Endothelial cell of umbilical vein (primary cell): Measurements from ENCODE around the gene BRICD5. TPM values are rescaled to one million over a fixed set of nuclear protein-coding genes. Genes with fewer than 3 reads are reported as not detected.

Source experiments
- BruUV-seq: library from RNA; stranded (reverse); fragments of 400-500 nt; replicated peaks from 2 replicates; lab custom pipeline; 2021; lab: Mats Ljungman, UMichigan
- CTCF ChIA-PET: fragments of 300-600, 350-600 bp; sonication (Branson Sonifier 250); formaldehyde crosslinking; loops from one replicate; lab custom pipeline; 2021; ENCODE audit warnings: antibody characterized with exemption, inconsistent platforms; lab: Charles Lee
- POLR2A ChIA-PET: fragments of 300-600, 350-600 bp; sonication (Branson Sonifier 250); formaldehyde crosslinking; loops from one replicate; lab custom pipeline; 2021; ENCODE audit warnings: antibody characterized with exemption, inconsistent platforms; lab: Charles Lee
- DNase-seq: peaks from one replicate; pipeline ENCODE4 v3.0.0-alpha.2; 2011; ENCODE audit warnings: low read depth, low spot score
- FAIRE-seq: peaks from 2 replicates; lab custom pipeline; 2011; peaks lifted over from hg19 to GRCh38; lab: Jason Lieb, UNC
- H2AFZ ChIP-seq: 2 replicates; pipeline ENCODE4 v1.6.0; 2012; ENCODE audit warnings: low read depth, low read length, control low read depth, inconsistent platforms
- H3K27ac ChIP-seq: 2 replicates; pipeline ENCODE4 v1.5.1; 2011; ENCODE audit warnings: low read depth, mild to moderate bottlenecking, control low read depth, low read length, moderate library complexity; ENCODE audit not compliant: insufficient read depth
- H3K27me3 ChIP-seq, 2 experiments: 2 replicates each; pipeline versions ENCODE4 v1.6.0 to v1.6.1; 2011; ENCODE audit warnings: low read length in 2 of 2, mixed read lengths in 1 of 2; ENCODE audit not compliant: control insufficient read depth in 2 of 2, insufficient read depth in 2 of 2
- H3K36me3 ChIP-seq, 2 experiments: 2 replicates in 1 of 2; 3 replicates in 1 of 2; pipeline ENCODE4 v1.5.1; 2011; ENCODE audit warnings: low read length in 2 of 2, mild to moderate bottlenecking in 1 of 2, moderate library complexity in 1 of 2; ENCODE audit not compliant: control insufficient read depth in 2 of 2, insufficient read depth in 2 of 2; ENCODE audit errors: extremely low read depth in 1 of 2
- H3K4me1 ChIP-seq: 3 replicates; pipeline ENCODE4 v1.5.1; 2011; ENCODE audit warnings: mild to moderate bottlenecking, low read length; ENCODE audit not compliant: control insufficient read depth, insufficient read depth; ENCODE audit errors: extremely low read depth
- H3K4me2 ChIP-seq: 2 replicates; pipeline ENCODE4 v1.6.1; 2011; ENCODE audit warnings: low read length, control low read depth, mixed read lengths; ENCODE audit not compliant: insufficient read depth
- H3K4me3 ChIP-seq, 3 experiments: fragments of 200-600 bp in 1 of 3; sonication (generic), shearing (Covaris generic) in 1 of 3; replicated peaks in 1 of 3; 2 replicates each; pipeline ENCODE4 v1.5.1; 2011 to 2016; ENCODE audit warnings: control low read depth in 3 of 3, low read length in 3 of 3, mild to moderate bottlenecking in 2 of 3, inconsistent platforms in 1 of 3, low read depth in 1 of 3, moderate library complexity in 1 of 3; ENCODE audit not compliant: insufficient read depth in 1 of 3
- H3K79me2 ChIP-seq: 2 replicates; pipeline ENCODE4 v1.6.0; 2012; ENCODE audit warnings: low read length, inconsistent platforms; ENCODE audit not compliant: control insufficient read depth, insufficient read depth
- H3K9ac ChIP-seq: replicated peaks from 2 replicates; pipeline ENCODE3; 2011; ENCODE audit warnings: low read length, control low read depth; ENCODE audit not compliant: insufficient read depth; ENCODE audit errors: extremely low read depth
- H3K9me1 ChIP-seq: replicated peaks from 3 replicates; pipeline ENCODE4 v1.6.0; 2011; ENCODE audit warnings: mild to moderate bottlenecking, low read length; ENCODE audit not compliant: control insufficient read depth, insufficient read depth; ENCODE audit errors: extremely low read depth
- H3K9me3 ChIP-seq: replicated peaks from 2 replicates; pipeline ENCODE4 v1.5.1; 2012; ENCODE audit warnings: low read length, inconsistent platforms; ENCODE audit not compliant: control insufficient read depth, insufficient read depth
- H4K20me1 ChIP-seq: replicated peaks from 2 replicates; pipeline ENCODE3; 2011; ENCODE audit warnings: mild to moderate bottlenecking, low read length; ENCODE audit not compliant: control insufficient read depth, insufficient read depth; ENCODE audit errors: extremely low read depth
- EZH2 ChIP-seq: IDR thresholded peaks from 2 replicates; pipeline ENCODE4 v1.6.1; 2012; ENCODE audit warnings: borderline replicate concordance, low read depth, mild to moderate bottlenecking, moderate library complexity, low read length, inconsistent platforms; ENCODE audit not compliant: severe bottlenecking
- FOS ChIP-seq: IDR thresholded peaks from 2 replicates; pipeline ENCODE4 v1.6.1; 2011; ENCODE audit warnings: mild to moderate bottlenecking, low read length, moderate library complexity, borderline replicate concordance; ENCODE audit not compliant: insufficient read depth
- GATA2 ChIP-seq: IDR thresholded peaks from 2 replicates; pipeline ENCODE4 v1.7.0; 2011; ENCODE audit warnings: low read depth, mild to moderate bottlenecking, moderate library complexity, mixed read lengths, low read length; ENCODE audit not compliant: insufficient read length, insufficient read depth
- JUN ChIP-seq: IDR thresholded peaks from 2 replicates; pipeline ENCODE4 v1.6.1; 2011; ENCODE audit warnings: borderline replicate concordance, low read depth; ENCODE audit not compliant: insufficient read length, insufficient read depth
- MYC ChIP-seq: IDR thresholded peaks from one replicate; pipeline ENCODE4 v1.6.1; 2011; ENCODE audit warnings: mild to moderate bottlenecking, low read depth, low read length
- POLR2A ChIP-seq: IDR thresholded peaks from 2 replicates; pipeline ENCODE4 v1.6.1; 2012; ENCODE audit warnings: low read depth, mild to moderate bottlenecking, control low read depth, low read length
- POLR2AphosphoS5 ChIP-seq: IDR thresholded peaks from 2 replicates; pipeline ENCODE4 v1.6.1; 2012; ENCODE audit warnings: low read depth, mild to moderate bottlenecking, control low read depth, low read length, moderate library complexity; ENCODE audit not compliant: insufficient read depth
- dilution Hi-C: fragments of 300-500 bp; cut with MboI; formaldehyde crosslinking; loops from one replicate; pipeline ENCODE4 v1.15.0; 2019; ENCODE audit warnings: low sequenced_read_pairs; ENCODE audit not compliant: extremely low pct_ligation_motif_present
- intact Hi-C: fragments of 100-400 bp; cut with micrococcal nuclease; formaldehyde crosslinking; loops from one replicate; pipeline ENCODE4 v1.10.0; 2022
- polyA plus RNA-seq, 4 experiments: library from polyadenylated mRNA; depleted of rRNA in 3 of 4; stranded (reverse) in 3 of 4; unstranded in 1 of 4; fragments of >200 nt; gene quantifications; 2 replicates each; pipeline versions ENCODE4 v1.2.1 to v1.2.3, GENCODE V29; 2011 to 2012; ENCODE audit warnings: missing spikeins in 1 of 4
- total RNA-seq: library from RNA; stranded (reverse); gene quantifications from 2 replicates; pipeline ENCODE4 v1.2.3, GENCODE V29; 2021
- TF ChIP-seq, protein P1 (sequence below): IDR thresholded peaks from 2 replicates; pipeline ENCODE4 v1.6.1; 2011; ENCODE audit not compliant: insufficient read depth, insufficient read length
- TF ChIP-seq, protein P2 (sequence below), 2 donors: IDR thresholded peaks; 1 replicate in 1 of 2; 2 replicates in 1 of 2; pipeline ENCODE4 v1.5.1; 2011; ENCODE audit warnings: low read length in 2 of 2, mild to moderate bottlenecking in 2 of 2, moderate library complexity in 2 of 2, control low read depth in 1 of 2, inconsistent platforms in 1 of 2, low read depth in 1 of 2; ENCODE audit not compliant: insufficient read depth in 1 of 2; ENCODE audit errors: extremely low read depth in 1 of 2

The BRICD5 gene
- total and polyA plus RNA-seq, 2 donors (not counting 3 experiments of a cell fraction or from before 2014, with no cell fraction given) = 5.6 to 8.4 TPM

DNA sequence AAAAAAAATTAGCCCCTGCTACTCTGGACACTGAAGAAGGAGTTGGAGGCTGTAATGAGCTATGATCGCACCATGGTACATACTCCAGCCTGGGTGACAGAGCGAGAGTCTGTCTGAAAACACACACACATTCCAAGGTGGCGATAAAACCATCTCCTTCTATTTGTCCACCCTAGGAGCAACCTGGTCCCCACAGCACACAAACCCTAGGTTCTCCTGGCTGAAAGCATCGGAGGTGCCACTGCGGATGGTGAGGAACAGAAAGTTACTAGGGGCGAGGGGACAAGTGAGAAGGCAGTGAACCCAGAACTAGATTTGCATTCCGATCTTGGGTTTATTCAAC lies 42.1 kb upstream of the BRICD5 start:
- dilution Hi-C loops (no loop called here), intact Hi-C loops (loop anchor here (5.0 kb wide), 1 partner anchor 55 kb away; the partner anchor contains the start of gene CASKIN1)
- no TSS peak for BruUV-seq
- Histone ChIP-seq H3K9me3 (no peaks in the 10 kb centered on the region), H3K9me1 (no peaks in the 10 kb centered on the region), H2AFZ (no peak overlapping the region), H3K27ac (no peak overlapping the region), H3K4me2 (no peak overlapping the region), H3K27me3 (no peaks in the 10 kb centered on the region), H4K20me1 (no peaks in the 10 kb centered on the region), H3K9ac (no peak overlapping the region), H3K4me3 (no peak overlapping the region), H3K36me3 (peaks cover 23 to 27% of the 10 kb centered on the region in 2 experiments), H3K79me2 (peaks cover 19% of the 10 kb centered on the region), H3K4me1 (peaks cover 13% of the 10 kb centered on the region)
- ChIA-PET POLR2A (interaction anchor here (1.9 kb wide), 1 partner anchor 98 kb away, joined by 12 read pairs; the partner anchor contains the start of gene TRAF7), CTCF (interaction anchor here (1.2 to 2.8 kb wide), 5 partner anchors 14 to 249 kb away, joined by 3 to 17 read pairs (median 11); partner anchors contain the start of gene DNASE1L2)
- DNase-seq (no peak), FAIRE-seq (no peak)
- TF ChIP-seq EZH2 = no peak
- no peak for TF ChIP-seq FOS
- TF ChIP-seq JUN = no peak
- TF ChIP-seq POLR2A = no peak
- TF ChIP-seq GATA2 = no peak
- TF ChIP-seq MYC = no peak
- TF ChIP-seq, protein P1, sequence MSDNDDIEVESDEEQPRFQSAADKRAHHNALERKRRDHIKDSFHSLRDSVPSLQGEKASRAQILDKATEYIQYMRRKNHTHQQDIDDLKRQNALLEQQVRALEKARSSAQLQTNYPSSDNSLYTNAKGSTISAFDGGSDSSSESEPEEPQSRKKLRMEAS = no peak
- TF ChIP-seq, protein P2, sequence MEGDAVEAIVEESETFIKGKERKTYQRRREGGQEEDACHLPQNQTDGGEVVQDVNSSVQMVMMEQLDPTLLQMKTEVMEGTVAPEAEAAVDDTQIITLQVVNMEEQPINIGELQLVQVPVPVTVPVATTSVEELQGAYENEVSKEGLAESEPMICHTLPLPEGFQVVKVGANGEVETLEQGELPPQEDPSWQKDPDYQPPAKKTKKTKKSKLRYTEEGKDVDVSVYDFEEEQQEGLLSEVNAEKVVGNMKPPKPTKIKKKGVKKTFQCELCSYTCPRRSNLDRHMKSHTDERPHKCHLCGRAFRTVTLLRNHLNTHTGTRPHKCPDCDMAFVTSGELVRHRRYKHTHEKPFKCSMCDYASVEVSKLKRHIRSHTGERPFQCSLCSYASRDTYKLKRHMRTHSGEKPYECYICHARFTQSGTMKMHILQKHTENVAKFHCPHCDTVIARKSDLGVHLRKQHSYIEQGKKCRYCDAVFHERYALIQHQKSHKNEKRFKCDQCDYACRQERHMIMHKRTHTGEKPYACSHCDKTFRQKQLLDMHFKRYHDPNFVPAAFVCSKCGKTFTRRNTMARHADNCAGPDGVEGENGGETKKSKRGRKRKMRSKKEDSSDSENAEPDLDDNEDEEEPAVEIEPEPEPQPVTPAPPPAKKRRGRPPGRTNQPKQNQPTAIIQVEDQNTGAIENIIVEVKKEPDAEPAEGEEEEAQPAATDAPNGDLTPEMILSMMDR (IDR thresholded peaks at IDR 0.05; ENCODE audit: extremely low read depth in 1 of 2, insufficient read depth in 1 of 2, low read depth in 1 of 2, low read length in 2 of 2) = no peak
- no peak for TF ChIP-seq POLR2AphosphoS5
